Body of pancreas (tissue), 4 donors: ENCODE results near the gene NBEA. TPM values are rescaled to one million over a fixed set of nuclear protein-coding genes. Genes with fewer than 3 reads are reported as not detected.
"Not testable (repeated sequence)": the region's sequence is repeated elsewhere in the genome, so short reads cannot be mapped to it uniquely, and the experiment has no call there.

ENCODE experiments used
- ATAC-seq: fragments of 150-250 bp; one replicate; pipeline ENCODE4 v1.9.1; 2016
- DNase-seq, 4 donors: peaks; one replicate each; pipeline ENCODE4 v3.0.0-alpha.2; 2019
- H3K27ac ChIP-seq, 4 donors: fragments of 200-600 bp; sonication (generic); 1 replicate in 3 of 4; 2 replicates in 1 of 4; pipeline versions ENCODE4 v1.5.1 to v1.6.1; 2016 to 2019; ENCODE audit warnings: mild to moderate bottlenecking in 1 of 4, mixed read lengths in 1 of 4, moderate library complexity in 1 of 4
- H3K27me3 ChIP-seq, 2 donors: fragments of 200-600 bp; sonication (generic); one replicate each; pipeline ENCODE4 v1.6.0; 2016; ENCODE audit warnings: mild to moderate bottlenecking in 1 of 2
- H3K36me3 ChIP-seq, 2 donors: fragments of 200-600 bp; sonication (generic); replicated peaks in 1 of 2; 2 replicates each; pipeline ENCODE4 v1.5.1; 2016; ENCODE audit warnings: low read depth in 2 of 2; ENCODE audit not compliant: insufficient read depth in 1 of 2
- H3K4me1 ChIP-seq: fragments of 200-600 bp; sonication (generic); one replicate; pipeline ENCODE4 v1.6.0; 2016
- H3K4me3 ChIP-seq, 2 donors: fragments of 200-600 bp; sonication (generic); 1 replicate in 1 of 2; 2 replicates in 1 of 2; pipeline ENCODE4 v1.5.1; 2016 to 2019
- H3K9me3 ChIP-seq, 3 donors: fragments of 200-600 bp; sonication (generic); 1 replicate in 2 of 3; 2 replicates in 1 of 3; pipeline ENCODE4 v1.5.1; 2016
- CTCF ChIP-seq, 7 experiments: fragments of 450-650 bp in 4 of 7; fragments of 200-600 bp in 3 of 7; sonication (generic) in 3 of 7; IDR thresholded peaks; one replicate each; pipeline ENCODE4 v1.5.1; 2016 to 2019; ENCODE audit warnings: antibody characterized with exemption in 7 of 7
- POLR2A ChIP-seq, 3 donors: fragments of 450-650 bp; IDR thresholded peaks; one replicate each; pipeline ENCODE4 v1.6.1; 2016; ENCODE audit warnings: antibody characterized with exemption in 3 of 3, mild to moderate bottlenecking in 2 of 3
- WGBS, 2 donors: methylation state at CpG; one replicate each; pipeline ENCODE4 v1.1.5; 2017; 5-methylcytosine and 5-hydroxymethylcytosine counted together
- intact Hi-C: fragments of 100-400 bp; cut with DNase I; formaldehyde crosslinking; loops from one replicate; pipeline ENCODE4 v1.15.1; 2023
- total RNA-seq, 2 donors: library from RNA; depleted of rRNA; stranded (reverse); fragments of >200 nt; gene quantifications; one replicate each; pipeline ENCODE4 v1.1.0, GENCODE V29; 2016

The NBEA gene
- total RNA-seq, 2 donors from 2014 or later = 9.6 to 19.1 TPM

- H3K27me3 ChIP-seq = no peaks in the 10 kb centered on the region
- H3K4me1 ChIP-seq = no peaks in the 10 kb centered on the region
- no peak overlapping the region for H3K4me3 ChIP-seq
- ATAC-seq (no peak), DNase-seq (no peak)
- H3K27ac ChIP-seq = no peak overlapping the region
- H3K9me3 ChIP-seq = no peaks in the 10 kb centered on the region
- H3K36me3 ChIP-seq = no peaks in the 10 kb centered on the region
- 82 to 83% methylated on average over 2 of the region's 2 CpGs for WGBS, 2 donors
- intact Hi-C loops = no loop called here
- no peak for TF ChIP-seq POLR2A (IDR thresholded peaks at IDR 0.05)
- no peak for TF ChIP-seq CTCF (IDR thresholded peaks at IDR 0.05)
Measured at GRCh38 chr13:35086667-35087066, 144.6 kb downstream of the NBEA start.

GRCh38 chr13:35092251-35092650 lies 150.2 kb downstream of the NBEA start:
- Histone ChIP-seq H3K36me3 (no peaks in the 10 kb centered on the region), H3K27me3 (no peaks in the 10 kb centered on the region), H3K4me1 (no peaks in the 10 kb centered on the region), H3K27ac (no peak overlapping the region), H3K4me3 (no peak overlapping the region), H3K9me3 (no peaks in the 10 kb centered on the region)
- 86 to 88% methylated on average over 4 of the region's 4 CpGs for WGBS, 2 donors
- no peak for TF ChIP-seq POLR2A (IDR thresholded peaks at IDR 0.05)
- TF ChIP-seq CTCF (IDR thresholded peaks at IDR 0.05) = no peak
- no peak for ATAC-seq
- no peak for DNase-seq
- intact Hi-C loops = no loop called here

GRCh38 chr13:35092751-35093150 lies 150.7 kb downstream of the NBEA start:
- intact Hi-C loops = no loop called here
- H3K27ac ChIP-seq = no peak overlapping the region
- 94 to 100% methylated on average over 2 of the region's 2 CpGs for WGBS, 2 donors
- H3K4me3 ChIP-seq = no peak overlapping the region
- H3K9me3 ChIP-seq = no peaks in the 10 kb centered on the region
- DNase-seq = no peak
- no peaks in the 10 kb centered on the region for H3K27me3 ChIP-seq
- H3K4me1 ChIP-seq = no peaks in the 10 kb centered on the region
- ATAC-seq = no peak
- H3K36me3 ChIP-seq = no peaks in the 10 kb centered on the region
- TF ChIP-seq CTCF (IDR thresholded peaks at IDR 0.05) (no peak), POLR2A (IDR thresholded peaks at IDR 0.05) (no peak)

GRCh38 chr13:35093356-35093755 lies 151.3 kb downstream of the NBEA start:
- Histone ChIP-seq H3K9me3 (no peaks in the 10 kb centered on the region), H3K27me3 (no peaks in the 10 kb centered on the region), H3K36me3 (no peaks in the 10 kb centered on the region), H3K4me3 (no peak overlapping the region), H3K4me1 (no peaks in the 10 kb centered on the region), H3K27ac (no peak overlapping the region)
- TF ChIP-seq CTCF (IDR thresholded peaks at IDR 0.05) (no peak), POLR2A (IDR thresholded peaks at IDR 0.05) (no peak)
- intact Hi-C loops = no loop called here
- WGBS, 2 donors = 75 to 78% methylated on average over 1 of the region's 1 CpG
- no peak for DNase-seq
- no peak for ATAC-seq

GRCh38 chr13:35106771-35107170 lies 164.7 kb downstream of the NBEA start:
- H3K9me3 ChIP-seq, ATAC-seq, intact Hi-C loops, DNase-seq, H3K36me3 ChIP-seq, H3K27ac ChIP-seq, H3K4me1 ChIP-seq, H3K27me3 ChIP-seq, H3K4me3 ChIP-seq: not testable (repeated sequence)
